LNCaP clone FGC (cell line): Measurements from ENCODE around the gene IMP3.

Source experiments
- DNase-seq: peaks from one replicate; pipeline ENCODE4 v3.0.0-alpha.2; 2011; ENCODE audit warnings: low read depth
- H3K4me3 ChIP-seq: 2 replicates; pipeline ENCODE4 v1.5.1; 2011; ENCODE audit warnings: mild to moderate bottlenecking, low read depth, low read length, control low read depth
- TF ChIP-seq, protein P1 (sequence below): IDR thresholded peaks from 2 replicates; pipeline ENCODE4 v1.5.1; 2012; ENCODE audit warnings: mild to moderate bottlenecking; ENCODE audit not compliant: control insufficient read depth, insufficient read depth; ENCODE audit errors: extremely low read depth

Gene IMP3

DNA sequence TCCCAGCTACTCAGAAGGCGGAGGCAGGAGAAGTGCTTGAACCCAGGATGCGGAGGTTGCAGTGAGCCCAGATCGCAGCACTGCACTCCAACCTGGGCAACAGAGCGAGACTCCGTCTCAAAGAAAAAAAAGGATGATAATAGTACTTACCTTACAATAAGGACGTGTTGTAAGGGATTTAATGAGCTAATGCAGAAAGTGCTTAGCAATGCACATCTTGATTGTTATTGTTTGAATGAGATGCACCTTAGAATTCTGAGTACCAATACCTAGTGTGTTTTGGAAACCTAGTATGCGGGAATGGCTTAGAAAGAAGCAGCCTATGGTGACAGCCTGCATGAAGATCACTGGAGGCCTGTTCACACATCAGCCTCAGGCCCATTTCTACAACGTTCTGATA is 34.0 kb downstream of the IMP3 start:
- H3K4me3 ChIP-seq, result no peak overlapping the region
- DNase-seq, result no peak
- TF ChIP-seq, protein P1, sequence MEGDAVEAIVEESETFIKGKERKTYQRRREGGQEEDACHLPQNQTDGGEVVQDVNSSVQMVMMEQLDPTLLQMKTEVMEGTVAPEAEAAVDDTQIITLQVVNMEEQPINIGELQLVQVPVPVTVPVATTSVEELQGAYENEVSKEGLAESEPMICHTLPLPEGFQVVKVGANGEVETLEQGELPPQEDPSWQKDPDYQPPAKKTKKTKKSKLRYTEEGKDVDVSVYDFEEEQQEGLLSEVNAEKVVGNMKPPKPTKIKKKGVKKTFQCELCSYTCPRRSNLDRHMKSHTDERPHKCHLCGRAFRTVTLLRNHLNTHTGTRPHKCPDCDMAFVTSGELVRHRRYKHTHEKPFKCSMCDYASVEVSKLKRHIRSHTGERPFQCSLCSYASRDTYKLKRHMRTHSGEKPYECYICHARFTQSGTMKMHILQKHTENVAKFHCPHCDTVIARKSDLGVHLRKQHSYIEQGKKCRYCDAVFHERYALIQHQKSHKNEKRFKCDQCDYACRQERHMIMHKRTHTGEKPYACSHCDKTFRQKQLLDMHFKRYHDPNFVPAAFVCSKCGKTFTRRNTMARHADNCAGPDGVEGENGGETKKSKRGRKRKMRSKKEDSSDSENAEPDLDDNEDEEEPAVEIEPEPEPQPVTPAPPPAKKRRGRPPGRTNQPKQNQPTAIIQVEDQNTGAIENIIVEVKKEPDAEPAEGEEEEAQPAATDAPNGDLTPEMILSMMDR, result no peak

DNA sequence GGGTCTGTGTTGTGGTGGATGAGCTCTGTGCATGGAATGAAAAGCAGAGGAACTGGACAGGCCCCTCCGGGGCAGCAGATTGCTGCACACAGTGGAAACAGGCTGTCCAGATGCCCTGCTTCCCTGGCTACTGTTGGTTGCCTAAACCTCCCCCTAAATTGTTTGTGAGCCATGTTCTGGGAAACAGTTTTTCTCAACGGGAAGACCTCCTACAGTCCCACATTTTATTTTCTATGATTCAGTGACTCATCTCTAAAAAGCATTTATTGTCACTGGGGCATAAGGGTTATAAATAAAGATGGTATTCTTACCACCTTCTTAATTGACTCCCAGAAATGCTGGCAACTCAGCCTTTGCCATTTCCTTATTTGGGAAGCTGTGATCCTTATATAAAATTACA is 40.6 kb downstream of the IMP3 start:
- no peak overlapping the region for H3K4me3 ChIP-seq
- no peak for DNase-seq
- TF ChIP-seq, protein P1, result no peak

DNA sequence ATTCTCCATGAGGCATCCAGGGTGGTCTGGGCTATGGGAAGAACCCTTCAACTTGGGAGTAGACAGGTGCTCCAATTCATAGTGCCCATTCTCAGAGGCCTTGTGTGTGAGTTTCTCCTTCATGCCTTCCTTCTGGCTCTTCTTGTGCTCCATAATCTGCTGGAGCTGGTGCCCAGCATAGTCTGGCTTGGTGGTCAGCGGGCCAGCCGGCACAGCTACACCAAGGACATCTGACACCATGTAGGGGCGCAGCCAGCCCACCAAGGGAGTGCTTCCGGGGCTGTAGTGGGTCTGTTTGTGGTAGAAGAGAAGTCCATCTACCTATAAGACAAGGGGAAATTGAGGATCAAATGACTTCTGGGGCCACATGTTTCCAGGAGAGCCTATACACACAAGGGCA is 41.7 kb downstream of the IMP3 start:
- TF ChIP-seq, protein P1, result no peak
- H3K4me3 ChIP-seq, result no peak overlapping the region
- no peak for DNase-seq

DNA sequence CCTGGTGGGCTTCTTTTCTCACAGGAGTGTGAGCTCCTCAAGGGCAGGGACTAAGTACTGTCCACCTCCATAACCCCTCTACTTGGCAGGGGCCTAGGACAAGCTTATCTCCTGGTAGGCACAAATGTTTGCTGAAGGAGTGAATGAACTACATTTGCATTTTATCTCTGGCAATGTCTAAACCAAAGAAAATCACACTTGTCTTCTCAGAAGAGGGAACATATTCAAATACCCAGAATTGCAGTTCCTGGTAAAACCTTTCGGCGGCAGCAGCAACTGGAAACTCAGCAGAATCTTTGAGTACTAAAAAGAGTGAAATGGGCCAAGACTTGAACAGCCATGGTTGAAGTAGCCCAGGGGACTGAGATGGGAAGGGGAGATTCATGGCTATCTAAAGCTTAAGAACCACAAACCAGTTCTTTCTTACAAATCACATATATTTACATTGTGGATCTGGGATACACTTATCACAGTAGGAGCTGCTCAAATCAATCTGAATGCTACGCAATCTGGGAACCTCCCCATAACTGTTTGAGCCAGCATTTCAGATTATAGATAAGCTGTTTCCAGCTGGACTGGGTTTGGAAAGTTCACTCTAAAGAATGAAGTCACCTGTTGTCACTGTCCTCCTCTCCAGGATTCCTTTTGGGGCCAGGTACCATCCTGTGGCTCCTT is 42.2 kb downstream of the IMP3 start:
- peak; percentile 79 for DNase-seq
- H3K4me3 ChIP-seq, result no peak overlapping the region
- TF ChIP-seq, protein P1, result 0 out of 2 replicates have a peak, but pooled peaks have one; percentile 4

DNA sequence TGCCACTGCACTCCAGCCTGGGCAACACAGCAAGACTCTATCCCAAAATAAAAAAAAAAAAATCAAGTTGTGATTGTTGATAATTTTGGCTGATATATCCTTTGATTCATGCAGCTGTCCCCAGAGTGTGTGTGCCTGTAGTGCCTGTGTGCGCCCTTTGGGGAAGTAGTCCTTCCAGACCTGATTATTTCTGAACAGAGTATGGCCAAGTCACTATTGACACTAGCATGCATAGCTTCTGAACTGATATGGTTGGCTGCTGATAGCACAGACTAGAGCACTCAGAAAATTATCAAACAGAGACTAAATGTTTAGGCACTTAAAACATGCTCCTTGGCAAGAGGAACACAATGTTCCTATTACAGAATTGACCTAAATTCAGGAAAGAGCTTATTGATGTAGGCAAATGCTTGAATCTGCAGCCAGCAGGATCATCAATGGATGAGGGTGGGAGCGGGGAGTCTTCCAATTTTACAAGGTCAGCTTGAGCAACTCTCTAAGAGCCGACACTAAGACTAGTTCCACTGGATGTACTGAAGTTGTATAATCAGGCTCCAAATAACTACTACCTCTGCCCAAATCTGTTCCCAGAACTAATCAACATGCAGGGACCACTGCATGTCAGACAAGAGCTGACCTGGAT is 43.2 kb downstream of the IMP3 start:
- H3K4me3 ChIP-seq, result no peak overlapping the region
- DNase-seq, result no peak
- TF ChIP-seq, protein P1, result no peak

DNA sequence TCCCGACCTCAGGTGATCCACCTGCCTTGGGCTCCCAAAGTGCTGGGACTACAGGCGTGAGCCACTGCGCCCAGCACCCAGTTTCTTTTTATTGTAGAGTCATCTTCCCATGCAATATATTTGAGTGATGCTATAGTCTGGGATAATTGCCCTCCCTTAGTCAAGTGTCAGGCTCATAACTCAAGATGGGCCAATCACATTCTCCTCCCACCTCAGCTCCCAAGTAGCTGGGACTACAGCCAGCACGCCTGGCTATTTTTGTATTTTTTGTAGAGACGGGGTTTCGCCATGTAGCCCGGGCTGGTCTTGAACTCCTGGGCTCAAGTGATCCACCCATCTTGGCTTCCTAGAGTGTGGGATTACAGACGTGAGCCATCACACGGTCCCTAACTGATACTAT is 45.7 kb downstream of the IMP3 start:
- H3K4me3 ChIP-seq, result no peak overlapping the region
- TF ChIP-seq, protein P1, result no peak
- DNase-seq, result no peak
